Measurements from ENCODE around the gene STRN3.
"Not testable (repeated sequence)": the region's sequence is repeated elsewhere in the genome, so short reads cannot be mapped to it uniquely, and the experiment has no call there.

Gene STRN3

DNA sequence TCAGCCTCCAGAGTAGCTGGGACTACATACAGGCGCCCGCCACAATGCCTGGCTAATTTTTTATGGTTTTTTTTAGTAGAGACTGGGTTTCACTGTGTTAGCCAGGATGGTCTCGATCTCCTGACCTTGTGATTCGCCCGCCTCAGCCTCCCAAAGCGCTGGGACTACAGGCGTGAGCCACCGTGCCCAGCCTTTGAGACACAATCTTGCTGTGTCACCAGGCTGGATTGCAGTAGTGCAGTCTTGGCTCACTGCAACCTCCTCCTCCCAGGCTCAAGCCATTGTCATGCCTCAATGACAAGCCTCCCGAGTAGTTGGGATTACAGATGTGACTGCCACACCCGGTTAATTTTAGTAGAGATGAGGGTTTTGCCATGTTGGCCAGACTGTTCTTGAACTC lies 21.3 kb upstream of the STRN3 start:
- no peaks in the 10 kb centered on the region for H3K27me3 Mint-ChIP-seq (ENCODE audit: low read depth)
- H3K4me3 Mint-ChIP-seq, result no peak overlapping the region
- no peak overlapping the region for H3K27ac Mint-ChIP-seq
- peaks cover 3% of the 10 kb centered on the region for H3K4me1 Mint-ChIP-seq (ENCODE audit: low read depth)
- no peaks in the 10 kb centered on the region for H3K36me3 Mint-ChIP-seq (ENCODE audit: low read depth)
- no peaks in the 10 kb centered on the region for H3K9me3 Mint-ChIP-seq

DNA sequence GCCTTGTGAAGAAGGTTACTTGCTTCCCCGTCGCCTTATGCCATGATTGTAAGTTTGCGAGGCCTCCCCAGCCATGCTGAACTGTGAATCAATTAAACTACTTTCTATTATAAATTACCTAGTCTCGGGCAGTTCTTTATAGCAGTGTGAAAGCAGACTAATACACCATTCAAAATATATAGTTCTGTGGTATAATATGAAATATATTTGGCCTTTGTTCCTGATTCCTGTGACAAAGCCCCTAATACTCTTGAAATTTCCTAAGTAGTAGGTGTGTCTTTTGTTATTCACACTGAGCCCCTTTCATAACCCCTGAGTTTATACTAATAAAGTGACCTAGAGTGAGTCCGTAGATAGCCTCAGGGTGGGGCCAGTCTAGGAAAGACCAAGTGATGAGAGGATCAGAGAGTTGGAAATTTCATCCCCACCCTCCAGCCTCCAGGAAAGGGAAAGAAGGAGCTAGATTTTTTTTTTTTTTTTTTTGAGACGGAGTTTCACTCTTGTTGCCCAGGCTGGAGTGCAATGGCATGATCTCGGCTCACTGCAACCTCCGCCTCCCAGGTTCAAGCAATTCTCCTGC lies 19.4 kb upstream of the STRN3 start:
- Mint-ChIP-seq H3K9me3 (no peaks in the 10 kb centered on the region), H3K27me3 (ENCODE audit: low read depth) (no peaks in the 10 kb centered on the region), H3K27ac (no peak overlapping the region), H3K4me1 (ENCODE audit: low read depth) (peaks cover 3% of the 10 kb centered on the region), H3K36me3 (ENCODE audit: low read depth) (no peaks in the 10 kb centered on the region), H3K4me3 (no peak overlapping the region)

GRCh38 chr14:31043379-31043778 lies 17.2 kb upstream of the STRN3 start:
- Mint-ChIP-seq H3K4me1 (ENCODE audit: low read depth) (peaks cover 3% of the 10 kb centered on the region), H3K4me3 (no peak overlapping the region), H3K9me3 (no peaks in the 10 kb centered on the region), H3K27me3 (ENCODE audit: low read depth) (no peaks in the 10 kb centered on the region), H3K27ac (no peak overlapping the region), H3K36me3 (ENCODE audit: low read depth) (no peaks in the 10 kb centered on the region)

- H3K4me1 Mint-ChIP-seq (ENCODE audit: low read depth); H3K36me3 Mint-ChIP-seq (ENCODE audit: low read depth); H3K27ac Mint-ChIP-seq; H3K27me3 Mint-ChIP-seq (ENCODE audit: low read depth); H3K9me3 Mint-ChIP-seq; H3K4me3 Mint-ChIP-seq: not testable (repeated sequence)
Observed at GRCh38 chr14:31042893-31043292, 16.7 kb upstream of the STRN3 start.

- H3K27ac Mint-ChIP-seq, result no peak overlapping the region
- no peaks in the 10 kb centered on the region for H3K9me3 Mint-ChIP-seq
- H3K36me3 Mint-ChIP-seq (ENCODE audit: low read depth), result no peaks in the 10 kb centered on the region
- H3K4me1 Mint-ChIP-seq (ENCODE audit: low read depth), result peaks cover 3% of the 10 kb centered on the region
- H3K4me3 Mint-ChIP-seq, result no peak overlapping the region
- no peaks in the 10 kb centered on the region for H3K27me3 Mint-ChIP-seq (ENCODE audit: low read depth)
Observed at GRCh38 chr14:31042300-31042699, 16.1 kb upstream of the STRN3 start.

DNA sequence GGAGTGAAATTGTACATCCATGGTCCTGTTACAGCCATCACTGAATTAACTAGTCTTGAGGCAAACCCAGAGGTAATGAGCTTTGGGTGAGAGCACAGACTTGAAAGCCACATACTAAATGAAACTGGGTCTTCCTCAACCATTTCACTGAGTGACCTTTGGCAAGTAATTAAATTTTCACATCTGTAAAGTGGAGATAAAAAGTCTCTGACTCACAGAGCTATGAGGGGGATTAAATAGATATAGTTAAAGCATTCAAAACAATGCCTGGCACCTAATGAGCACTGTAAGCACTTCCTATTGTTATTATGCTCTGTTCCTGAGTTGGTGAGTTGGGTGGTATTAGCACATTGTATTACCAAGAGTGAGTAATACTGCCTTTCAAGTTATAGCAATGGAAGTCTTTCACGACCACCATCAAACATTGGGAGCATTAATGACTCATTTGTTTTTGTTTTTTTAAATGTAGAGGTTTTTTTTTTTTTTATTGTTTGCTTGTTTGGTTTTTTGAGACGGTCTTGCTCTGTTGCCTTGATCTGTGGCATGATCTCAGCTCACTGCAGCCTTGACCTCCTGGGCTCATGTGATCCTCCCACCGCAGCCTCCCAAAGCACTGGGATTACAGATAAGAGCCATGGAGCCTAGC lies 12.5 kb upstream of the STRN3 start:
- H3K4me3 Mint-ChIP-seq, result no peak overlapping the region
- no peaks in the 10 kb centered on the region for H3K36me3 Mint-ChIP-seq (ENCODE audit: low read depth)
- no peaks in the 10 kb centered on the region for H3K9me3 Mint-ChIP-seq
- no peaks in the 10 kb centered on the region for H3K27me3 Mint-ChIP-seq (ENCODE audit: low read depth)
- H3K27ac Mint-ChIP-seq, result no peak overlapping the region
- no peaks in the 10 kb centered on the region for H3K4me1 Mint-ChIP-seq (ENCODE audit: low read depth)

DNA sequence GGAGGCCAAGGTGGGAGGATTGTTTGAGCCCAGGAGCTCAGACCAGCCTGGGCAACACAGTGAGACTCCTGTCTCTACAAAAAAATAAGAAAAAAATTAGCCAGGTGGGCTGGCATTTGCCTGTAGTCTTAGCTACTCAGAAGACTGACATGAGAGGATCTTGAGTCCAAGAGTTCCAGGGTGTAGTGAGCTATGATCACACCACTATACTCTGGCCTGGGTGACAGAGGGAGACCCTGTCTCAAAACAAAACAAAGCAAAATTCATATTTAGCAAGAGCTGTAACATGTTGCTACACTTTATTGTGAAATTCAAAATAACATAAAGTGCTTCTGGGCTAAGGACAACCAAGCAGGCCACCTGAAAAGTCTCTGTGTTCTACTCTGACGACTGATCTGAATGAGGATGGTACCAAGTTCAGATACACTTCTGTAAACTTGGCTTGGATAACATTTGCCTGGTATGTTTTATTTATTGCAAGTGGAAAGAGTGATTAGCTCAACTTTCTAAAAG lies 11.6 kb upstream of the STRN3 start:
- peaks cover 3% of the 10 kb centered on the region for H3K4me1 Mint-ChIP-seq (ENCODE audit: low read depth)
- H3K27me3 Mint-ChIP-seq (ENCODE audit: low read depth), result no peaks in the 10 kb centered on the region
- no peaks in the 10 kb centered on the region for H3K9me3 Mint-ChIP-seq
- no peak overlapping the region for H3K27ac Mint-ChIP-seq
- H3K36me3 Mint-ChIP-seq (ENCODE audit: low read depth), result no peaks in the 10 kb centered on the region
- H3K4me3 Mint-ChIP-seq, result no peak overlapping the region

GRCh38 chr14:31036552-31036951 lies 10.4 kb upstream of the STRN3 start:
- Mint-ChIP-seq H3K4me3 (no peak overlapping the region), H3K4me1 (ENCODE audit: low read depth) (peaks cover 8% of the 10 kb centered on the region), H3K9me3 (no peaks in the 10 kb centered on the region), H3K36me3 (ENCODE audit: low read depth) (no peaks in the 10 kb centered on the region), H3K27me3 (ENCODE audit: low read depth) (no peaks in the 10 kb centered on the region), H3K27ac (no peak overlapping the region)

- Mint-ChIP-seq H3K4me1 (ENCODE audit: low read depth) (peaks cover 27% of the 10 kb centered on the region), H3K9me3 (no peaks in the 10 kb centered on the region), H3K27ac (no peak overlapping the region), H3K36me3 (ENCODE audit: low read depth) (no peaks in the 10 kb centered on the region), H3K27me3 (ENCODE audit: low read depth) (no peaks in the 10 kb centered on the region), H3K4me3 (no peak overlapping the region)
Observed at GRCh38 chr14:31030469-31030868, 4.3 kb upstream of the STRN3 start.

DNA sequence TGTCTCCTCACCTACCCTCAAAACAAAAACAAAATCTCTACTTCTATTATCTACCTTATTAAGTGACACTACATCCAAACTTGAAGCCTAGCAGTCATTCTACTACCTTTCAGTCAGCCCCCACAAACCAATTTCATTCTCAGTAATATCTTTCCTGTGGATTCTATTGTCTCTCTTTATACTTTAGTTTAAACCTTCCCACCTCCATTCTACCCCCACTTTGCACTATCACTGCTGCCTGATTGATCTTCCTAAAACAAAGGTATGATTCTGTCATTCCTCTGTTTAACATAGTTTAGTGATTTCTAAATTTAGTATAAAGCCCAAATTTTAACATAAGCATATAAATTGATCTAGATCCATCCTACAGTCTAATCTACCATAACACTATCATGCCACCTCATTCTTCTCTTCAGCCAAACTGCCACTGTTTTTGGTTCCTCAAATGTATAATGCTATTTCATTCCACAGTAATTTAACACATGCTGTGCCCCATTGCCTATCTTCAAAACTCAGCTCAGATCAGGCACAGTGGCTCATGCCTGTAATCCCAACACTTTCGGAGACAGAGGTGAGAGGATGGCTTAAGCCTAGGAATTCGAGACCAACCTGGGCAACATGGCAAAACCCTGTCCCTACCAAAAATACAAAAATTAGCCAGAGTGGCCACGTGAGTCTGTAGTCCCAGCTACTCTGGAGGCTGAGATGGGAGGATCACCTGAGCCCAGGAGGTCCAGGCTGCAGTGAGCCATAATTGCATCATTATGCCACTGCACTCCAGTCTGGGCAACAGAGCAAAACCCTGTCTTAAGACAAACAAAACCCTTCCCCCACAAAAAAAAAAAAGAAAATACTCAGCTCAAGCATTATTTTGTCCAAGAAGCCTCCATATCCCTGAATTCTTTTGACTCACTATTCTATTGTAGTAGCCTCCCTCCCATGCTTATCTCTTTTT lies 3.1 kb upstream of the STRN3 start:
- Mint-ChIP-seq H3K4me1 (ENCODE audit: low read depth) (peaks cover 35% of the 10 kb centered on the region), H3K9me3 (no peaks in the 10 kb centered on the region), H3K36me3 (ENCODE audit: low read depth) (peaks cover 7% of the 10 kb centered on the region), H3K4me3 (no peak overlapping the region), H3K27ac (no peak overlapping the region), H3K27me3 (ENCODE audit: low read depth) (no peaks in the 10 kb centered on the region)

GRCh38 chr14:31027847-31028246 lies 1.7 kb upstream of the STRN3 start:
- Mint-ChIP-seq H3K27ac (no peak overlapping the region), H3K36me3 (ENCODE audit: low read depth) (peaks cover 9% of the 10 kb centered on the region), H3K4me1 (ENCODE audit: low read depth) (peaks cover 43% of the 10 kb centered on the region), H3K27me3 (ENCODE audit: low read depth) (no peaks in the 10 kb centered on the region), H3K4me3 (no peak overlapping the region), H3K9me3 (no peaks in the 10 kb centered on the region)

- H3K27ac Mint-ChIP-seq, result peak overlapping the region; percentile 96
- H3K4me1 Mint-ChIP-seq (ENCODE audit: low read depth), result peaks cover 41% of the 10 kb centered on the region
- peaks cover 12% of the 10 kb centered on the region for H3K36me3 Mint-ChIP-seq (ENCODE audit: low read depth)
- peak overlapping the region; percentile 99 for H3K4me3 Mint-ChIP-seq
- H3K27me3 Mint-ChIP-seq (ENCODE audit: low read depth), result no peaks in the 10 kb centered on the region
- no peaks in the 10 kb centered on the region for H3K9me3 Mint-ChIP-seq
Observed at GRCh38 chr14:31026450-31027235, 464 bp upstream of the STRN3 start.

DNA sequence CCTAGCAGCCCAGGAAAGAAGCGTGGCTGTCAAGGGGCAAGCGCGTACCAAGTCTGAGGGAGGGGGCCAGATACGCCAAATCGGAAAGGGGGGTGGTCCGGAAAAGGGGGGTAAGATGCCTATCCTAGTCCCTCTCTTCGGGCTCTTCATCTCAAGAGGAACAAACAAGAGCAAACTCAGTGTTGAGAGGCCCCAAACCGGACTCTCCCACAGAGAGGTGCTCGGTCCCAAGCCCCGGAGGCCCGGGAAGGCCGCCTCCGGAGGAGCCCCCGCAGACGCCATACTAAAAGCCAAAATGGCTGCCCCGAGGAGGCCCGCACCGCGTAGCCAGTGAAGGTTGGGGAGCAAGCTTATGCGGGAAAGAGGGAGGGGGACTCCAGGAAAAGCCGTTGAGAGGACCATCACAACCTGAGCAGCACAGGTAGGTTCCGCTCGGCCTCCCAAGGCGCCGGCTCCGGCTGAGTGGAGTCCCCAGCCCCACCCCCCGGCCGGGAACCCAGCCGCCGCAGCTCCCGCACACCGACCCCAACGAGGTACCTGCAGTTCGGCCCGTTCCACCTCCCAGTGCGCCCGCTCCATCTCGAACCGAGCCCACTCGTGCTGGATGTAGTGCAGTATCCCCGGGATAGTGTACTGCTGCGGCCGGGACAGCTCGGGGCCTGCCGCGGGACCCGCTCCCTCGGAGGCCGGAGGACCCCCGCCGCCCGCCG lies 657 bp downstream of the STRN3 start, which contains the start of gene AP4S1:
Gene AP4S1, plus strand, starts transcription at position 283 of the 710 bp plus-strand sequence. CDS start 40,548 bp downstream, outside the sequence.
- Mint-ChIP-seq H3K36me3 (ENCODE audit: low read depth) (peaks cover 19% of the 10 kb centered on the region), H3K27ac (peak within 1 kb of the TSS; percentile 96), H3K4me1 (ENCODE audit: low read depth) (peaks cover 36% of the 10 kb centered on the region), H3K27me3 (ENCODE audit: low read depth) (no peaks in the 10 kb centered on the region), H3K9me3 (no peaks in the 10 kb centered on the region), H3K4me3 (peak within 1 kb of the TSS; percentile 99)

All from T-helper 1 cell treated with Interleukin-12 subunit alpha and Interleukin-12 subunit beta and Interleukin-4 antibody, amounts not matched to agents 30 μg/mL and 1 μg/mL, for 36 hours (primary cell).